NCI-H82 treated with DMSO at 0.1 percent for 48 hours (cell line): ENCODE results near the gene MARK1.

Source experiments
- DNase-seq: peaks from one replicate; lab custom pipeline; 2025; ENCODE audit not compliant: unreplicated experiment; lab: John Stamatoyannopoulos, UW

MARK1 gene

GRCh38 chr1:220689666-220690065, 161.7 kb downstream of the MARK1 start:
- DNase-seq: no peak

- peak; percentile 45 for DNase-seq
These were observed 162.5 kb downstream of the MARK1 start, which contains the start of gene C1orf115 for GRCh38 chr1:220690140-220691052. TSS of gene C1orf115 (plus strand) at chr1:220690363. CDS start at chr1:220690403, 40 bp downstream.

- DNase-seq: no peak
These were observed 163.2 kb downstream of the MARK1 start for GRCh38 chr1:220691053-220691684.

GRCh38 chr1:220692436-220693228, 164.7 kb downstream of the MARK1 start:
- no peak for DNase-seq

GRCh38 chr1:220694866-220695382, 167.0 kb downstream of the MARK1 start:
- DNase-seq: no peak

- no peak for DNase-seq
These were observed 167.5 kb downstream of the MARK1 start for GRCh38 chr1:220695426-220695825.

- no peak for DNase-seq
These were observed 168.4 kb downstream of the MARK1 start for GRCh38 chr1:220696226-220696862.

GRCh38 chr1:220696863-220697231, 168.9 kb downstream of the MARK1 start:
- DNase-seq: no peak

GRCh38 chr1:220697326-220697725, 169.4 kb downstream of the MARK1 start:
- DNase-seq: no peak

- DNase-seq: no peak
These were observed 170.7 kb downstream of the MARK1 start for GRCh38 chr1:220698607-220699016.

GRCh38 chr1:220699044-220699443, 171.1 kb downstream of the MARK1 start:
- DNase-seq: no peak

GRCh38 chr1:220700556-220701179, 172.7 kb downstream of the MARK1 start:
- no peak for DNase-seq

GRCh38 chr1:220701974-220702373, 174.0 kb downstream of the MARK1 start:
- DNase-seq: no peak

GRCh38 chr1:220702733-220703270, 174.9 kb downstream of the MARK1 start:
- DNase-seq: peak; percentile 16

- no peak for DNase-seq
These were observed 175.4 kb downstream of the MARK1 start for GRCh38 chr1:220703305-220703704.

- no peak for DNase-seq
These were observed 177.8 kb downstream of the MARK1 start for GRCh38 chr1:220705782-220706181.

- no peak for DNase-seq
These were observed 178.5 kb downstream of the MARK1 start for GRCh38 chr1:220706480-220706879.

- no peak for DNase-seq
These were observed 179.2 kb downstream of the MARK1 start for GRCh38 chr1:220707160-220707559.

- no peak for DNase-seq
These were observed 180.3 kb downstream of the MARK1 start for GRCh38 chr1:220708244-220708643.
